HG03439 (cell line): Measurements from ENCODE around the gene CHRM3.

Source experiments
- ATAC-seq: cut with Tn5 transposase; IDR thresholded peaks from one replicate; pipeline ENCODE4 v1.9.1; 2021; ENCODE audit warnings: mild to moderate bottlenecking, moderate library complexity; ENCODE audit not compliant: unreplicated experiment

CHRM3 gene

DNA sequence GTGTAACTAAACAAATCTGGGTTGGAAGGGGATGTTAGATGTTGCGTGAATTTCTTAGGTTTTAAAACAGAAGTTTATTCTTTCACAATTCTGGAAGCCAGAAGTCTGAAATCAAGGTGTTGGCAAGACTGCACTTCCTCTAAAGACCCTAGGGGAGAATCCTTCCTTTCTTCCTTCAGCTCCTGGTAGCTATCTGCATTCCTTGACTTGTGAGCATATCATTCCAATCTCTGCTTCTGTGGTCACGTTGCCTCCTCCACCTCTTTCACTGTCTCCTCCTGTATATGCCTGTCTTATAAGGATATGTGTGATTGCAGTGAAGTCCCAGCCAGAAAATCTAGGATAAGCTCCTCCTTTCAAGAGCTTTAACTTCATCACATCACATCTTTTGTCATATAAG lies 7.7 kb downstream of the CHRM3 start:
- ATAC-seq, result no peak

DNA sequence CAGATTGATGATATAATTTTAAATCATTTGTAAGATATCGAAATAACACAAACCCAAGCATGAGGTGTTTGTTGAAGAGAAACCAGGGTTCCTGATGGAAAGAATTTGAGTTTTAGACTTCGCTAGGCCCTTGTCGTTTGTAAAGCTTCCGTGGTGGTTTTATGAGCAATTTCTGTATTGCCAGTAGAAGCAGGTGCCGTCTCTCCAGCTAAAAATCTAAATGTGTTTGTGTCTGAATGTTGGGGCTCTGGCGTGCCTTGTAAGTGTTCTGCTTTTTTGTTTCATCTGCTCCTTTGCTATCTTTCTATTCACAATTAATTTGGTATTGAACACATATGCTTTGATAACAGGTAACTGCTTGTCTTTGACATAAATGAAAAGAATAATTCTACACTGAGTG lies 27.5 kb downstream of the CHRM3 start:
- ATAC-seq, result no peak

DNA sequence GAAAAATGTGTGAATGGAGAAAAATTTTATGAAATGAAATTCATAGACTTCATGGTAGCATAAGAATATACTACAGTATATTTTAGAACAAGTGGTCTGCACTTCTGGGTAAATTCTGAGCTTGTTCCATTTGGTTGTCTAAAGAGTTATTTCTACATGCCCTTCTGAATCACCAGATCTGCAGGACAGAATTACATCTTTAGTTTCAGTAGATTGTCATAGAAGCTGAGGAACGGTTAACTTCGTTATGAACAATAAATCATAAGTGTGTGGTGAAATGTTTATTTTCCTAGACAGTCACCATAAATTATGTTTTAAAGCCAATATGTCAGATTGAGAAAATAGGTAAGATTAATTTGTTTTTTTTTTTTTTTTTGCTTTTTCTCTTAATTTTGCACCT lies 30.9 kb downstream of the CHRM3 start:
- ATAC-seq, result no peak

DNA sequence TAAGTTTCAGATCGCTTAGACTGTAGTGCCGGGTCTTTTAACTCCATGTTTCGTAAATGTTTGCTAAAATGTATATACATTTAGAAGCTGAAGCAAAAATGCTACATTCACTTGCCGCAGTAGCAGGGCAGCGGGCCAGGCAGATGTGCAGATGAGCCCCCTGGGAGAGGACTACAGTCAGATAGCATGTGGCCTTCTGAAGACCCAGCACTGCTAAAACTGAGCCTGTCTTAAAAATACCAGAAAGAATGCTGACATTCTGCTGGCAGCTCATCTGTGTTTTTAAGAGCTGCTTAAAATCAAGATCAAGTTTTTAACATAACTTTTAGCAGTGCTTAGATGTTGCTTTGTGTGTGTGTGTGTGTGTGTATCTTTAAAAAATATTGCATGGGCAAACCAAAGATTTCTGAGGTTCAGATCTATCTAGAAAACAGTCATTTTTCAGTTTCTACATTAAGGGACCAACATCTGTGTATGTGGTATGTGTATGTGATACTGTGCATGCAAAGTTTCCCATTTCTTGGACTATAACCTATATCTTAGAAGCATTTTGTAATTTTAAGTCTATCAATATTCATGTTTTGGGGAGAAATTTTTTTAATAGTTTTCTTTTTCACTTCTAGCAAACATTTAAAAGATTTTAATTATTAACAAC lies 31.7 kb downstream of the CHRM3 start:
- no peak for ATAC-seq

DNA sequence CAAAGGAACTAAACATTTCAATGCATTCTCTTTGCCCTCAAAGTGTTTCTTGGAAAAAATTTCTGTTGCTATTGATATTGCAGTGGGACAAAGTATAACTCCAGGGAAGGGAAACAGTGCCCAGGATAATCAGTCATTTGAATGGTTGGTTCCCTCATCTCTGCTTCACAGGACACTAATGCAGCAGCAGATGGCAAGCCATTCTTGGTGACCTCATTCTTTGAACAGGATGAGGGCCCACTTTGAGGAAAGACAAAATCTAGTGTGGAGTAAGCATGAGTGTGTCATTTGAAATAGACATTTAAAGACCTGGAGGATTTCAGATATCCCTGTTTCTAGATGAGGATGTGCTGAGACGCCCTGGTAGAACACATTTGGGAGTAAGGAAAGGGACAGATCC lies 32.3 kb downstream of the CHRM3 start:
- ATAC-seq, result no peak

DNA sequence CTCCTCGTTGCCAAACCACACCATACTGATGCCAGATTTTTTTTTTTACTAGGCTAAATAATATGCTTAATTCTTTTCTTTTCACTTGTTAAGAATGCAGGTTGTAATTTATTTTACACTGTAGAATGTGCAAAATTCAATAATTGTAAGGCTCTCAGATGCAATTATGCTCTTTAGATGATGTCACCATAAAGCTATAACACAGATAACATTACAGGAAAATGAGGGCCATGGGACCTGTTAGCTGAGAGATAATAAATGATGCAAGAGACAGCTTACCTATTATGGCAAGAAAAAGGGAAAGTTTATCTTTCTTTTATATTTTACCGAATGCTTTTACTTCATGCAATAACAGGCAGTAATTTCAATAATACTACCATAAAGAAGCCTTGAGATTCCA lies 35.4 kb downstream of the CHRM3 start:
- no peak for ATAC-seq

DNA sequence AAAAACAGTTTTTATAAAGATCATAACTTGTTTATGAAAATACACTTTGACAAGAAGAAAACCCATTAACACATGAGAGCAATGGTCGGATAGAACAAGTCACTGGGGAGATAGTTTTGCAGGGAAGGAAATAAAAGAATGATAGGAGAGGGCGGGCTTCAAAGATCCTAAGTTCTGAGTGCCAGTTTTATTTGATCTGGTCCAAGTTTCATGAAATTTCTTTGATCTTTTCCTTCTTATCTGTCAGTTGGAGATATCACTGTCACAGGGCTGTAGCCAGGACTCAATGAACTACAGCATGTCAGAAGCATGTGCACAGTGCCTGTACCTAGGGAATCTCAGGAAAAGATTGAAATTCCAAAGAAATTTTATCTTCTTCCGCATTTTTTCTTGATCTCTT lies 36.5 kb downstream of the CHRM3 start:
- ATAC-seq, result no peak

DNA sequence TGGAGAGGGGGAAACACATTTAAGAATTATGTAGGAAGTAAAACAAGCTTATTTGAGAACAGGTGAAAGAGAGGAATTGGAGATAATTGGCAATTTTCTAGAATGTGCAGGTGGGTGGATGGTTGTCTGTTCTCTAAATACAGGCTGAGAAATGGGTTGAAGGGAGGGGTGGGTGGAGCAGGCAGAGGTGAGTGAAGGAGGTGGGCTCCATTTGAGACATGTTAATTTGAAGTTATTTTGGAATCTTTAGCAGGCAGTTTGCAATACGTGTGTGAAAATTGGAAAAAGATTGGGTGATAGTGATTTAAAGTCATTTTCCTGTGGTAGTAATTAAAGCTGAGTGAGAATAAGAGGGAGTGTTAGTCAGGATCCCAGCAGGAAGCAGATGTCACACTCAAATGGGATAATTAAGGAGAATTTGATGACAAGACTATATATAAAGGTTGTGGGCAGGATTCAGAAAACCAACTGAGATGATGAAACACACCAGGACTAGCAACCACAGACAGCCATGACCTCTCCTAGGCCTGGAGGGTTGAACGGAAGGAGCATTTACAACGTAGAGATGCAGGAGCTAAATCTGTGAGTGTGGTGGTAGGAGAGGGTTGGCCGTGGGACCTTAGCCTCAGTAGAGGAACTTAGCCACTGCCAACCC lies 40.6 kb downstream of the CHRM3 start:
- ATAC-seq, result no peak

DNA sequence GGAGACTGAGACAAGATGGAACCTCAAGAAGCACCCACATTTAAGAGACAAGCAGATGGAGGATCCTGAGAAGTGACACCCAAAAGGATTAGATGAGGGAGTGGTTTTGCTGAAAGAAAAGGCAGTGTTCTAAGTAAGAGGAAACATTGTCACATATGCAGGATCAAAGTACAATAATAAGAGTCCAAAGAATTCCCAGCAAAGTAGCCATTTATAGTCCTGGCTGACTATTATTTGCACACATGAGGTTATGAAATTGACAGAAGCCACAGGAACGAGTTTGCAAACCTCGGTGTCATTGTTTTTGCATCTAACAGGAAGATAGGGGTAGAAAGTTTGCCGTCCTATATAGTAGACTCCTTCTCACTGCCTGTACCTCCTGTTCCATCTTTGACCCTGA lies 41.3 kb downstream of the CHRM3 start:
- ATAC-seq, result no peak

DNA sequence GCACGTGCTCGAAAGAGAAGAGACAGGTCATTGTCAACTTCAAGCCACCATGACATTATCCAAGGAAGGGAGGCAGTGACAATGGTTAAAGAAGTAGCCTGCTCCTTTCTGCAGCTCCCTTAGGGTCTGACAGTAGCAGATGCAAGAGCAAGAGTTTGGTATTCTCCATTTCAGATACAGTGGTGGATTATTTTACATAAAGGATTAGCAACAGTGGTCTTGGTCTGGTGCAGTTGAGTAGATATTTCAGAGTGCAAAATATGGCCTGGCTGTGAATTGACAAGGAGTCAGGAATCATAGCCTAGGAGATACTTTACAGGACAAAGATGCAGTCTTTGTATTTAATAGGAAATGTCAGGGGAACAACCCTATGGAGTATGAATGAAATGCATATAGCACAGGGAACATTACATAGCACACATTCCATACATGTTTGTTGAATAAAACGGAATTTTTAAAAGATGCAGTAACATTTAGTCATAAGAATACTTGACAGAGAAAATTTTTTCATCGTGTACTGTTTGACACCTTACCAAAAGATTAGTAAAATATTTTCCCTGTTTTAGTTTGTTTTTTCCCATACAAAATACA lies 41.8 kb downstream of the CHRM3 start:
- no peak for ATAC-seq

DNA sequence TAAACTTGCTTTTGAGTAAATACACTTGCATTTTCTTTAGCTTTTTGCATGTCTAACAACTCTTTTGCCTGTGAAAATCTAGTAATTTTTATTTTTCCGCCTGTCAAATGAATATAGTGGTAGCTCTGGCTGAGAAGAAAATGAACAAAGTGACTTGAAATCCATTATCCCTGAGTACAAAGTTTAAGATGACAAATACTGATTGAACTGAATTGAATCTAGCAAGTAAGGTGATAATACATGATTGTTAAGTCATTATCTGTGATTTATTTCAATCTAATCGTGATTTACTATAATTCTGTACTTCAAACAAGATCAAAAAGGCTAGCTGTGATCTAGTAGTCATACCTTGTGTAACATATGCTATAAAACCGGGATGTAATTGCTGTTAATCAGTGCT lies 42.8 kb downstream of the CHRM3 start:
- ATAC-seq, result no peak

DNA sequence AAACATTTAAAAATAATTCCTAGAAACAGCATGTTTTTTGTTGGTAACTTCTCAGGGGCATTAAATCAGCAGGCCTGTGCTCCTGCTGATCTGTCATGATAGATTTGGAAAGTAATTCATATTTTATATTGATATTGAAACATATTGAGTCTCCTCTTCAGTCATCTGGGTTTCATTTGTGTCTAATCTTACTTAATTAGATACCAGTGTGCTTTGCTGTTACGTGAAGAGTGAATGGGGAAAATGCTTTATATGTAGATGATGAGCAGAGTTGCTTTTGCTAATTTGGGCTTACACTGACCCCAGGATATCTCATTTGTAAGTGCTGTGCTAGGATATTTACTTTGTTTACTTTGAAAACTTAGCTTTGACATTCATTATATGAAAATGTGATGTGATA lies 45.9 kb downstream of the CHRM3 start:
- no peak for ATAC-seq

DNA sequence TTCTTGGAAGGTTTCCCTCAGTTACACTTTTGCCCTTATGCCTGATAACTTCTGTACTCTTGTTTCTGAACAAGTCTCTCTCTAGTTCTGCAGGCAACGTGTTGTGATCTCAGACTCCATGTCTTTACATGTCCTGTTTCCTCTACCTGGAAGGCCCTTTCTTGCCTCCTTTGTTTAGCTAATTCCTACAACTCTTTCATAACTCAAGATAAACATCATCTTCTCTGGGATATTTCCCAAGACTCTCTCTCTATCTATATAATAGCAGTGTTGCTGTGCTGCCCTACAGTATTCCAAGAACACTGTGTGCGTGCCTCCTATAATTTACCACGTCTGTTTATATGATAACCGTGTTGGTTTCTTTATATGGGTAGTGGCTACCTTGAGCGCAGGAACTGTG lies 47.8 kb downstream of the CHRM3 start:
- no peak for ATAC-seq
